GM12872 (cell line): ENCODE results near the gene C18orf63.
A peak's percentile ranks its signal among the peaks of the same experiment; 100 is the strongest.

Experiments used
- CTCF ChIP-seq: IDR thresholded peaks from 3 replicates; pipeline ENCODE4 v1.5.1; 2011; ENCODE audit warnings: low read depth, mild to moderate bottlenecking, low read length, moderate library complexity; ENCODE audit not compliant: insufficient read depth

The C18orf63 gene

GRCh38 chr18:74395648-74396154 lies 80.1 kb downstream of the C18orf63 start:
- no peak for TF ChIP-seq CTCF

- TF ChIP-seq CTCF, result no peak
These were observed 80.8 kb downstream of the C18orf63 start for GRCh38 chr18:74396171-74397169.

GRCh38 chr18:74397572-74397971 lies 81.9 kb downstream of the C18orf63 start:
- 0 out of 3 replicates have a peak, but pooled peaks have one; percentile 21 for TF ChIP-seq CTCF

- no peak for TF ChIP-seq CTCF
These were observed 83.7 kb downstream of the C18orf63 start for GRCh38 chr18:74399091-74399887.

GRCh38 chr18:74400813-74401212 lies 85.2 kb downstream of the C18orf63 start:
- TF ChIP-seq CTCF, result no peak

GRCh38 chr18:74402806-74403433 lies 87.3 kb downstream of the C18orf63 start:
- no peak for TF ChIP-seq CTCF
